Measurements from ENCODE around the gene HUS1B.

DNA sequence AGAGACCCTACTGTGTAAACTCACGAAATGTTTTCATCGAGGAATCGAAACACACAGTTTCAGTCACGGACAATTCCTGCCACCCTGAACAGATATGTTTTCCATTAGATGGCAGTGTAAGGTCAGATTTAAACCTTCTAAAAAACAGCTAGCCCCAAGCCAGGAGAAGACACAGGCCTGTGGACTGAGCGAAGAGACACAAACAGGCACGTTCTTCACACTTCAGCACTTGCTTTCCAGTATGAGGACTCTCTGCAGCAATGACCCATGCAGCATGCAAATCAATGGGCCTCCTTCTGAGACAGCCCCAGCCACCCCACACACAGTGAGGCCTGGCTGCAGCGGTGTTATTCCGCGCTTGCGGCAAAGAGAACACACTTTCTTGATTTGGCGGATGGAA is 31.9 kb downstream of the HUS1B start:
- TF ChIP-seq EZH2 (IDR thresholded peaks at IDR 0.05; ENCODE audit: low read length, unreplicated experiment) (no peak), EZH2phosphoT487 (IDR thresholded peaks at IDR 0.05; ENCODE audit: borderline replicate concordance, low read length) (no peak)
- TF ChIP-seq, protein P1, sequence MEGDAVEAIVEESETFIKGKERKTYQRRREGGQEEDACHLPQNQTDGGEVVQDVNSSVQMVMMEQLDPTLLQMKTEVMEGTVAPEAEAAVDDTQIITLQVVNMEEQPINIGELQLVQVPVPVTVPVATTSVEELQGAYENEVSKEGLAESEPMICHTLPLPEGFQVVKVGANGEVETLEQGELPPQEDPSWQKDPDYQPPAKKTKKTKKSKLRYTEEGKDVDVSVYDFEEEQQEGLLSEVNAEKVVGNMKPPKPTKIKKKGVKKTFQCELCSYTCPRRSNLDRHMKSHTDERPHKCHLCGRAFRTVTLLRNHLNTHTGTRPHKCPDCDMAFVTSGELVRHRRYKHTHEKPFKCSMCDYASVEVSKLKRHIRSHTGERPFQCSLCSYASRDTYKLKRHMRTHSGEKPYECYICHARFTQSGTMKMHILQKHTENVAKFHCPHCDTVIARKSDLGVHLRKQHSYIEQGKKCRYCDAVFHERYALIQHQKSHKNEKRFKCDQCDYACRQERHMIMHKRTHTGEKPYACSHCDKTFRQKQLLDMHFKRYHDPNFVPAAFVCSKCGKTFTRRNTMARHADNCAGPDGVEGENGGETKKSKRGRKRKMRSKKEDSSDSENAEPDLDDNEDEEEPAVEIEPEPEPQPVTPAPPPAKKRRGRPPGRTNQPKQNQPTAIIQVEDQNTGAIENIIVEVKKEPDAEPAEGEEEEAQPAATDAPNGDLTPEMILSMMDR (conservative IDR thresholded peaks at IDR 0.05; ENCODE audit: low read depth, low read length): peak; percentile 39; the same call in 1 of the 2 replicates

Measured in PC-3 (cell line).